ENCODE measurements around the gene SGPP2. TPM values are rescaled to one million over a fixed set of nuclear protein-coding genes. Genes with fewer than 3 reads are reported as not detected.
"Not testable (repeated sequence)": the region's sequence is repeated elsewhere in the genome, so short reads cannot be mapped to it uniquely, and the experiment has no call there.

The SGPP2 gene
- total and polyA plus RNA-seq, 4 donors, result 3.9 to 39.5 (median 23.0) TPM

DNA sequence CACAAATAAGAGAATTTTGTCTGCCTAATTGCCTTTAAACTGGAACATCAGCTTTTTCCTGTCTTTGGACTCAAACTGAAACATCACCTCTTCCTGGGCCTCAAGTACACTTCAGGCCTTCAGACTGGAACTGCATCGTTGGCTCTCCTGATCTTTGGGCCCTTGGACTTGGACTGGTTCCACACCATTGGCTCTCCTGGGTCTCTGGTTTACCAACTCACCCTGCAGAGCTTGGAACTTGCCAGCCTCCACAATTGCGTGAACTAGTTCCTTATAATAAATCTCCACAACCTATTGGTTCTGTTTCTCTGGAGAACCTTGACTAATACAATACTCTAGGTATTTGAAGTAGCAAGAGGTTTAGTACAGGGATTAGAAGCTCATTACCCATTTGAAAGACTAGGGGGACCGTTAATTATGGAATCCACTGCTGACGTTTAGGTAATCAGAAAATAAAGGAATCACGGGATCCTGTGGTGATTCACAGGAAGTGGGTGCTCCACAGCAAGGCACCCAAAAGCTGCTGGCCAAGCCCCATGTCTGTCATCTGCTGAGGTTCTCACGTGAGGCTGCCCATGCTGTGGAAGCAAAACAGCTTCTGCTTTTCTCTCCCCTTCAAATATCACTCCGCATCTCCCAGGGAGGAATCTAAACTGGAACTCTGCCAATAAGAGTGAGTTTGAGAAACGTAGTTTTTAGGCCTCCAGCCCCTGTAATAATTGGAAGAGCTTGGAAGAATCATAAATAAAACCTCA, 20.0 kb upstream of the SGPP2 start:
- Histone ChIP-seq H3K27me3 (ENCODE audit: control insufficient read depth in 3 of 3, insufficient read depth in 3 of 3, low read length in 2 of 3) (no peaks in the 10 kb centered on the region), H3K36me3 (ENCODE audit: control insufficient read depth in 4 of 4, insufficient read depth in 4 of 4, low read length in 4 of 4) (no peaks in the 10 kb centered on the region), H3K4me1 (ENCODE audit: control insufficient read depth in 5 of 5, insufficient read depth in 5 of 5, low read length in 5 of 5) (peaks cover 0 to 4% (median 2%) of the 10 kb centered on the region in 5 donors), H3K9ac (ENCODE audit: insufficient read depth in 1 of 2, low read length in 2 of 2) (no peak overlapping the region), H3K4me3 (no peak overlapping the region), H3K27ac (ENCODE audit: low read depth in 1 of 2, low read length in 1 of 2) (no peak overlapping the region), H3K9me3 (ENCODE audit: control insufficient read depth in 4 of 4, insufficient read depth in 3 of 4, low read length in 3 of 4) (peaks cover 0 to 2% (median 0%) of the 10 kb centered on the region in 4 donors)
- DNase-seq (peak in 1 of 3 donors; percentile 40), ATAC-seq (ENCODE audit: insufficient read depth, low FRiP score) (no peak)
- 39 to 47% methylated on average over 8 of the region's 8 CpGs for WGBS, 2 donors
- no peak for TF ChIP-seq CTCF (IDR thresholded peaks at IDR 0.05; ENCODE audit: control extremely low read depth, extremely low read depth)

DNA sequence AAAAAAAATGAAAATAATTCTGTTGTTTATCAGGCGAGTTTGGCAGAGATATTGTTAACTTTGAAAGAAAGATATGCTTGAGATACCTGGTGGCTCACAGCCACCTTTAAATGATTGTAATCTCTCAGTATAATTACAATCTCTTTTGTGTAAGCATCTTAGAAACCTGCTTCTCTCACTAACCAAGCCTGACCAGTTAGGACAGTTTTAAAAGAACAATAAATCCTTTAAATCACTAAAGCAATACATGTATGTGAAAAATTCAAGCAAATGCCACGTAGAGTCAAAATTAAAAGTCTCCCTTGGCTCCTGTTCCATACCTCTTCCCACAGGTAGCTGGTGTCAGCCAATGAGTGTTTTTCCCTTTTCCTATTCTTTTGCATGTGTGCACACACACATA, 15.7 kb upstream of the SGPP2 start:
- Histone ChIP-seq H3K4me1 (ENCODE audit: control insufficient read depth in 5 of 5, insufficient read depth in 5 of 5, low read length in 5 of 5) (no peaks in the 10 kb centered on the region), H3K36me3 (ENCODE audit: control insufficient read depth in 4 of 4, insufficient read depth in 4 of 4, low read length in 4 of 4) (no peaks in the 10 kb centered on the region), H3K9me3 (ENCODE audit: control insufficient read depth in 4 of 4, insufficient read depth in 3 of 4, low read length in 3 of 4) (peaks cover 0 to 2% (median 0%) of the 10 kb centered on the region in 4 donors), H3K4me3 (no peak overlapping the region), H3K9ac (ENCODE audit: insufficient read depth in 1 of 2, low read length in 2 of 2) (no peak overlapping the region), H3K27ac (ENCODE audit: low read depth in 1 of 2, low read length in 1 of 2) (no peak overlapping the region), H3K27me3 (ENCODE audit: control insufficient read depth in 3 of 3, insufficient read depth in 3 of 3, low read length in 2 of 3) (no peaks in the 10 kb centered on the region)
- no peak for ATAC-seq (ENCODE audit: insufficient read depth, low FRiP score)
- DNase-seq, result no peak
- 82 to 95% methylated on average over 2 of the region's 2 CpGs for WGBS, 2 donors
- TF ChIP-seq CTCF (IDR thresholded peaks at IDR 0.05; ENCODE audit: control extremely low read depth, extremely low read depth), result no peak

DNA sequence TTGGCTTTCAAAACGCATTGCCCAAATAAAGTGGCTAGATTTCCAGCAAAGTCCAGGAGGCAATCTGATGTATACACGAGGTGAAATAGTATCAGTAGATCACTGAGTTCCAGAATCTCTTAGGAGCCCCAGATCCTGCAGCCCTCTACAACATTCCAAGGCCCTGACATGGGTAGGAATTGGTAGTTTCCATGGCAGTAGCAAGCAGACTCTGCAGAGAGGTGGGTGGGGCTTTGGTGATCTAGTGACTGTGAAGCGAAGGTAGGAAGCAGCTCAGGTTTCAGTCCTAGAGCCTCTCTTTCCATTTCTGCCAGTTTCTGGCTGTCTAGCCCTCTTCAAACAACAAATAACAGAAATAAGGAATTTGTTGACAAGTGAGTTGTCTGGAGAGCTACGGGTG, 13.8 kb upstream of the SGPP2 start:
- Histone ChIP-seq H3K27ac (ENCODE audit: low read depth in 1 of 2, low read length in 1 of 2) (no peak overlapping the region), H3K4me3 (no peak overlapping the region), H3K27me3 (ENCODE audit: control insufficient read depth in 3 of 3, insufficient read depth in 3 of 3, low read length in 2 of 3) (no peaks in the 10 kb centered on the region), H3K4me1 (ENCODE audit: control insufficient read depth in 5 of 5, insufficient read depth in 5 of 5, low read length in 5 of 5) (no peaks in the 10 kb centered on the region), H3K36me3 (ENCODE audit: control insufficient read depth in 4 of 4, insufficient read depth in 4 of 4, low read length in 4 of 4) (no peaks in the 10 kb centered on the region), H3K9ac (ENCODE audit: insufficient read depth in 1 of 2, low read length in 2 of 2) (no peak overlapping the region), H3K9me3 (ENCODE audit: control insufficient read depth in 4 of 4, insufficient read depth in 3 of 4, low read length in 3 of 4) (no peaks in the 10 kb centered on the region)
- ATAC-seq (ENCODE audit: insufficient read depth, low FRiP score) (no peak), DNase-seq (peak; percentile 52 to 73 (median 69))
- 60 to 80% methylated on average over 4 of the region's 4 CpGs for whole genome bisulfite sequencing, 2 donors
- TF ChIP-seq CTCF (IDR thresholded peaks at IDR 0.05; ENCODE audit: control extremely low read depth, extremely low read depth), result no peak

DNA sequence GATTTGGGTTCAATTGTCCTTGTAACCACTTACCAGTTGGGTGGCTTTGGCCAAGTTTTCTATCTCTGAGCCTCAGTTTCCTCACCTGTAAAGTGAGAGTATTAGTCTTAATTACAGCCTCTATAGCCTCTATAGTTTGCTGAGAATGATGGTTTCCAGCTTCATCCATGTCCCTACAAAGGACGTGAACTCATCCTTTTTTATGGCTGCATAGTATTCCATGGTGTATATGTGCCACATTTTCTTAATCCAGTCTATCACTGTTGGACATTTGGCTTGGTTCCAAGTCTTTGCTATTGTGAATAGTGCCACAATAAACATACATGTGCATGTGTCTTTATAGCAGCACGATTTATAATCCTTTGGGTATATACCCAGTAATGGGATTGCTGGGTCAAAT, 12.0 kb upstream of the SGPP2 start:
- not testable (repeated sequence) for H3K27me3 ChIP-seq (ENCODE audit: control insufficient read depth in 3 of 3, insufficient read depth in 3 of 3, low read length in 2 of 3); DNase-seq
- WGBS, 2 donors, result 90% methylated on average over 2 of the region's 2 CpGs

More for the DNA sequence above, 12.0 kb upstream of the SGPP2 start:
- ATAC-seq (ENCODE audit: insufficient read depth, low FRiP score); H3K27ac ChIP-seq (ENCODE audit: low read depth in 1 of 2, low read length in 1 of 2); H3K4me3 ChIP-seq; H3K9ac ChIP-seq (ENCODE audit: insufficient read depth in 1 of 2, low read length in 2 of 2); H3K36me3 ChIP-seq (ENCODE audit: control insufficient read depth in 4 of 4, insufficient read depth in 4 of 4, low read length in 4 of 4); H3K9me3 ChIP-seq (ENCODE audit: control insufficient read depth in 4 of 4, insufficient read depth in 3 of 4, low read length in 3 of 4); H3K4me1 ChIP-seq (ENCODE audit: control insufficient read depth in 5 of 5, insufficient read depth in 5 of 5, low read length in 5 of 5): not testable (repeated sequence)

All from lung (tissue), 12 donors.